MCF 10A (cell line): Measurements from ENCODE around the gene KLHL21. TPM values are rescaled to one million over a fixed set of nuclear protein-coding genes. Genes with fewer than 3 reads are reported as not detected.

Source experiments
- BruUV-seq: library from RNA; stranded (reverse); fragments of 400-500 nt; replicated peaks from 2 replicates; lab custom pipeline; 2021; lab: Mats Ljungman, UMichigan
- CTCF ChIA-PET: fragments of 300-600 bp; sonication (Branson Sonifier 250); formaldehyde crosslinking; extraction: SDS; loops from one replicate; lab custom pipeline; 2021; ENCODE audit warnings: antibody characterized with exemption, inconsistent platforms; lab: Yijun Ruan, JAX
- POLR2A ChIA-PET: fragments of 300-600, 350-650 bp; sonication (Branson Sonifier 250); formaldehyde crosslinking; extraction: SDS; loops from one replicate; lab custom pipeline; 2020; ENCODE audit warnings: antibody characterized with exemption, inconsistent platforms; lab: Yijun Ruan, JAX
- DNase-seq: peaks from one replicate; pipeline ENCODE4 v3.0.0-alpha.2; 2018; ENCODE audit not compliant: unreplicated experiment
- H3K27ac Mint-ChIP-seq: one replicate; pipeline ENCODE4 v1.8.0; 2022; ENCODE audit warnings: mild to moderate bottlenecking, low read depth, mixed read lengths; ENCODE audit not compliant: unreplicated experiment
- H3K27me3 Mint-ChIP-seq: one replicate; pipeline ENCODE4 v1.8.0; 2022; ENCODE audit warnings: mixed read lengths; ENCODE audit not compliant: insufficient read depth, unreplicated experiment
- H3K36me3 Mint-ChIP-seq: one replicate; pipeline ENCODE4 v1.8.0; 2022; ENCODE audit warnings: mild to moderate bottlenecking, moderate library complexity, mixed read lengths; ENCODE audit not compliant: insufficient read depth, unreplicated experiment
- H3K4me1 Mint-ChIP-seq: one replicate; pipeline ENCODE4 v1.8.0; 2022; ENCODE audit warnings: mixed read lengths; ENCODE audit not compliant: insufficient read depth, unreplicated experiment
- H3K4me3 Mint-ChIP-seq: one replicate; pipeline ENCODE4 v1.8.0; 2022; ENCODE audit warnings: mild to moderate bottlenecking, moderate library complexity, mixed read lengths; ENCODE audit not compliant: unreplicated experiment
- H3K9me3 Mint-ChIP-seq: one replicate; pipeline ENCODE4 v1.8.0; 2022; ENCODE audit warnings: mixed read lengths; ENCODE audit not compliant: unreplicated experiment
- intact Hi-C: fragments of 100-400 bp; cut with micrococcal nuclease; formaldehyde crosslinking; loops from 2 replicates; pipeline ENCODE4 v1.14.1; 2022
- total RNA-seq: library from RNA; stranded (reverse); gene quantifications from 2 replicates; pipeline ENCODE4 v1.2.3, GENCODE V29; 2022
- TF ChIP-seq, protein P1 (sequence below): fragments of 200-600 bp; IDR thresholded peaks from one replicate; pipeline ENCODE4 v1.8.0; 2022; ENCODE audit warnings: antibody characterized with exemption, mild to moderate bottlenecking; ENCODE audit not compliant: unreplicated experiment

Gene KLHL21
- total RNA-seq, 1 experiment from 2014 or later: 14.0 TPM

DNA sequence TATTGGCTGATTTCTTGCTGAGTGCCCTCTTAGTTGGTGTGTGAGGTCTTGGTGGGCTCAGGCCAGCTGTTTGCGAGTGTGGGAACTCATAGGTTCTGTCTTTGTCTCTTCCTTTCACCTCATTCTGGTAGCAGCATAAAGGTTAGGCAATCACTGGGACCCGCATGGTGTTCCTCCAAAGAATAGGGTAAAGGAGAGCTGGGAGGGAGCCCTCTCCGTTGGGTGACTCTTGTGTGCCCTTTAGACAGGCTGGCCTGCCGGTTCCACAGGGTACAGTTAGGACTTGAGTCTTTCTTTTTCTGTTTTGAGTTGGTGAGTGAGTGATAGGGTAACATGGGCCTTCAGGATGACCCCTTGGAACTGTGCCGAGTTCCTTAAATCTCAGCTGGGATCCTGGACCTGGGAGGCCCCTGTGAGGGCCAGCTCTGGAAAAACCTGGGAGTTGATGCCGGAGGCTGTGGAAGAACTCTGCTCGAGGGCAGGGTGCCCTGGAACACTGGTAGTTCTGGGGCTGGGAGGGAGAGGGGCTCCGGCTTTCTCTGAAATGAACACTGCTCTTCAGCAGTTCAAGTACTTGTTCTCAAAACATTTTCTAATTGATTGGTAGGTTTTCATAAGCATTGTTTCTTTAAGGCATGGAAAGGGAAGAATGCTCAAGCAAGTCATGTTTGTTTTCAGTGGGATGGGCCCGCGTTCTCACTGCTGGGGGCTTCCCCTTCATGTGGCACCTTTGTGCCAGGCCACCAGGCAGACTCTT is 19.9 kb upstream of the KLHL21 start:
- Mint-ChIP-seq H3K36me3 (peaks cover 60% of the 10 kb centered on the region), H3K27ac (no peak overlapping the region), H3K27me3 (no peaks in the 10 kb centered on the region), H3K9me3 (no peaks in the 10 kb centered on the region), H3K4me1 (peaks cover 3% of the 10 kb centered on the region), H3K4me3 (no peak overlapping the region)
- POLR2A ChIA-PET: interaction anchor here (0.9 to 1.5 kb wide), 2 partner anchors 10 to 35 kb away, joined by 3 to 4 read pairs; no protein-coding TSS in a partner anchor
- intact Hi-C loops: no loop called here
- TF ChIP-seq, protein P1, sequence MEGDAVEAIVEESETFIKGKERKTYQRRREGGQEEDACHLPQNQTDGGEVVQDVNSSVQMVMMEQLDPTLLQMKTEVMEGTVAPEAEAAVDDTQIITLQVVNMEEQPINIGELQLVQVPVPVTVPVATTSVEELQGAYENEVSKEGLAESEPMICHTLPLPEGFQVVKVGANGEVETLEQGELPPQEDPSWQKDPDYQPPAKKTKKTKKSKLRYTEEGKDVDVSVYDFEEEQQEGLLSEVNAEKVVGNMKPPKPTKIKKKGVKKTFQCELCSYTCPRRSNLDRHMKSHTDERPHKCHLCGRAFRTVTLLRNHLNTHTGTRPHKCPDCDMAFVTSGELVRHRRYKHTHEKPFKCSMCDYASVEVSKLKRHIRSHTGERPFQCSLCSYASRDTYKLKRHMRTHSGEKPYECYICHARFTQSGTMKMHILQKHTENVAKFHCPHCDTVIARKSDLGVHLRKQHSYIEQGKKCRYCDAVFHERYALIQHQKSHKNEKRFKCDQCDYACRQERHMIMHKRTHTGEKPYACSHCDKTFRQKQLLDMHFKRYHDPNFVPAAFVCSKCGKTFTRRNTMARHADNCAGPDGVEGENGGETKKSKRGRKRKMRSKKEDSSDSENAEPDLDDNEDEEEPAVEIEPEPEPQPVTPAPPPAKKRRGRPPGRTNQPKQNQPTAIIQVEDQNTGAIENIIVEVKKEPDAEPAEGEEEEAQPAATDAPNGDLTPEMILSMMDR: no peak
- CTCF ChIA-PET: interaction anchor here (1.3 kb wide), 1 partner anchor 133 kb away, joined by 3 read pairs; no protein-coding TSS in a partner anchor
- no TSS peak for BruUV-seq
- DNase-seq: no peak

DNA sequence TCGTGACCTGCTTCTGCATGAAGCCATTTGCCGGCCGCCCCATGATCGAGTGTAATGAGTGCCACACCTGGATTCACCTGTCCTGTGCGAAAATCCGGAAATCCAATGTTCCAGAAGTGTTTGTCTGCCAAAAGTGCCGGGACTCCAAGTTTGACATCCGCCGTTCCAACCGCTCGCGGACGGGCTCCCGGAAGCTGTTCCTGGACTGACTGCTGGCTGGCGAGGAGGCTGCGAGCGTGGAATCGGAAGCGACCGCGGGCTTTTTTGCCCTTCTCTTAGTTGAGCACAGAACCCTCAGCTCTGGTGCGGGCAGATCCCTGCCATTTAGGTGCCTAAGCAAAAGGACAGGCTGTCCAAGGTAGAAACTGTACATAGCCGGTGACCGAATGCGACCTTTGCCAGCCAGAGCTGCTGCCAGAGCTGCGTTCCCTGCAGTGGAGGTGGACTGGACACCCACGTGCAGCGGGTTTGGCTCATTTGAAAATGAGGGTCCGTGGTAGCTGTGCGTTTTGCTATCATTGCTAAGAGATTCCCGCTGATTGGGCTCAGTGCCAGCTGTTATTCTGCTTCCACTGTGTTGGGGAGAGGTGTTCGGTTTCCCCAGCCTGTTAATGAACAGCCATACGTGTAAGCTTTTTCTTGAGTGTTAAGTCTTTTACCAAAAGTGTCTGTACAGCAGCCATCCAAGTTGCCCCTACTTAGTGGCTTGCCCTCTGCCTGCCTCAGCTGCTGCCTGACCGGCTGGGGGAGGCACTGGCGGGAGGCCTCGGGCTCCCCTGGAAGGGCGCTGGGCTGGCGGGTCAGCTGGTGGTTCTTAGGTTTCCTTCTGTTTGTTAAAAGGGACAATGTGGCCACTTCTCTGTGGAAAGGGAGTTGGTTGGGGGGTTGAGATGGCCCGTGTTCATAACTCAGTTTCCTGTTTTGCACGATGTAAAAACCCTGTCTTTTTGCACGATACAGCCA is 19.0 kb upstream of the KLHL21 start:
- Mint-ChIP-seq H3K36me3 (peaks cover 51% of the 10 kb centered on the region), H3K4me3 (no peak overlapping the region), H3K9me3 (no peaks in the 10 kb centered on the region), H3K27ac (no peak overlapping the region), H3K4me1 (peaks cover under 1% of the 10 kb centered on the region), H3K27me3 (no peaks in the 10 kb centered on the region)
- no peak for DNase-seq
- TF ChIP-seq, protein P1: no peak
- CTCF ChIA-PET: interaction anchor here (1.3 kb wide), 1 partner anchor 132 kb away, joined by 3 read pairs; no protein-coding TSS in a partner anchor
- POLR2A ChIA-PET: interaction anchor here (0.9 to 1.5 kb wide), 2 partner anchors 11 to 34 kb away, joined by 3 to 4 read pairs; no protein-coding TSS in a partner anchor
- BruUV-seq: TSS peak; percentile 6
- intact Hi-C loops: no loop called here

DNA sequence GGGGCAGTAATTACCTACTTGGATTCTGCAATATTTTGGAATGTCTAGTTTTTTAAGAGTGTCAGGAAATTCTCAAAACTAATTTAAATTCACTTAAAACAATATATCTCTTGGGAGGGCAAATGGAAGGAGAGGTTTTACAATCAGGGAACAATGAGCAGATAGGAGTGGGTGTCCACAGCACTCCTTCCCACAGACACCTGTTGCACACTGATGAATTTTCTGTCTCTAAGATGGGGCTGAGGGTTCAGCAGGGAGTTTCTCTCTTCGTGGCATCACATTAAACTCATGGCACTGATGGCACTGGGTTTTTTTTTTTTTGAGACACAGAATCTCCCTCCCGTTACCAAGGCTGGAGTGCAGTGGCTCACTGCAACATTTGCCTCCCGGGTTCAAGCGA is 16.4 kb upstream of the KLHL21 start:
- no peak for DNase-seq
- TF ChIP-seq, protein P1: no peak
- POLR2A ChIA-PET: interaction anchor here (0.6 kb wide), 1 partner anchor 85 kb away, joined by 3 read pairs; no protein-coding TSS in a partner anchor
- Mint-ChIP-seq H3K27me3 (no peaks in the 10 kb centered on the region), H3K4me3 (no peak overlapping the region), H3K4me1 (peaks cover 6% of the 10 kb centered on the region), H3K9me3 (no peaks in the 10 kb centered on the region), H3K36me3 (peaks cover 45% of the 10 kb centered on the region), H3K27ac (no peak overlapping the region)
- intact Hi-C loops: no loop called here
- no TSS peak for BruUV-seq
- CTCF ChIA-PET: no interaction called here
